AG04449 (cell line): ENCODE results near the gene SIRT3.
"Not testable (repeated sequence)": the region's sequence is repeated elsewhere in the genome, so short reads cannot be mapped to it uniquely, and the experiment has no call there.

Source experiments
- CTCF ChIA-PET: fragments of 350-600 bp; formaldehyde crosslinking; extraction: SDS; loops from one replicate; lab custom pipeline; 2021; ENCODE audit warnings: antibody characterized with exemption; lab: Yijun Ruan, JAX
- POLR2A ChIA-PET: fragments of 400-600, 350-600 bp; formaldehyde crosslinking; extraction: SDS; loops from one replicate; lab custom pipeline; 2020; ENCODE audit warnings: antibody characterized with exemption, inconsistent platforms; lab: Yijun Ruan, JAX
- DNase-seq: peaks from one replicate; pipeline ENCODE4 v3.0.0-alpha.2; 2010; ENCODE audit warnings: low read depth, low spot score
- H3K4me3 ChIP-seq: 2 replicates; pipeline ENCODE4 v1.5.1; 2011; ENCODE audit warnings: low read depth, mild to moderate bottlenecking, control low read depth, low read length
- TF ChIP-seq, protein P1 (sequence below): IDR thresholded peaks from one replicate; pipeline ENCODE4 v1.5.1; 2011; ENCODE audit warnings: mild to moderate bottlenecking, moderate library complexity, low read length, control low read depth, inconsistent platforms; ENCODE audit not compliant: insufficient read depth; ENCODE audit errors: missing control alignments

SIRT3 gene

DNA sequence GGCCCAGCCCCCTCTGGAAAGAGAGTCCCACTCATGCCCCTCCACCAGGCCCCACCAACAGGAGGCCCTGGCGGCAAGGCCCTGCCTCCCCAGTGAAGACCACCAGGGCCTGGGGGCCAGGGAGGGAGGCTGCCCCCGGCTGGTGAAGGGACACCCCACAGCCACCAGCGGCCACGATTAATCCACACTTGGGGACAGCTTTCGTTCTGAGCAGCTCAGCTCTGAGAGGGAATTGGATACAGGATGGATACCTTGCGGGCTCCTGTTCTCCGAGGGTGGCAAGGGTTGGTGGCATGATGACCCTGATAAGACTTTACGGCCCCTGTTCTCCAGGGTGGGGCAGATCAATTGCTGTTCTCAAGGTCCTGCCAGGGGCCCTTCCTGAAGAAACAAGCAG, 35.2 kb upstream of the SIRT3 start:
- CTCF ChIA-PET = interaction anchor here (0.7 to 1.6 kb wide), 3 partner anchors 21 to 179 kb away, joined by 3 to 5 read pairs (median 4); partner anchors contain the start of gene PTDSS2
- TF ChIP-seq, protein P1, sequence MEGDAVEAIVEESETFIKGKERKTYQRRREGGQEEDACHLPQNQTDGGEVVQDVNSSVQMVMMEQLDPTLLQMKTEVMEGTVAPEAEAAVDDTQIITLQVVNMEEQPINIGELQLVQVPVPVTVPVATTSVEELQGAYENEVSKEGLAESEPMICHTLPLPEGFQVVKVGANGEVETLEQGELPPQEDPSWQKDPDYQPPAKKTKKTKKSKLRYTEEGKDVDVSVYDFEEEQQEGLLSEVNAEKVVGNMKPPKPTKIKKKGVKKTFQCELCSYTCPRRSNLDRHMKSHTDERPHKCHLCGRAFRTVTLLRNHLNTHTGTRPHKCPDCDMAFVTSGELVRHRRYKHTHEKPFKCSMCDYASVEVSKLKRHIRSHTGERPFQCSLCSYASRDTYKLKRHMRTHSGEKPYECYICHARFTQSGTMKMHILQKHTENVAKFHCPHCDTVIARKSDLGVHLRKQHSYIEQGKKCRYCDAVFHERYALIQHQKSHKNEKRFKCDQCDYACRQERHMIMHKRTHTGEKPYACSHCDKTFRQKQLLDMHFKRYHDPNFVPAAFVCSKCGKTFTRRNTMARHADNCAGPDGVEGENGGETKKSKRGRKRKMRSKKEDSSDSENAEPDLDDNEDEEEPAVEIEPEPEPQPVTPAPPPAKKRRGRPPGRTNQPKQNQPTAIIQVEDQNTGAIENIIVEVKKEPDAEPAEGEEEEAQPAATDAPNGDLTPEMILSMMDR = no peak
- no peak overlapping the region for H3K4me3 ChIP-seq
- DNase-seq = no peak
- POLR2A ChIA-PET = no interaction called here

DNA sequence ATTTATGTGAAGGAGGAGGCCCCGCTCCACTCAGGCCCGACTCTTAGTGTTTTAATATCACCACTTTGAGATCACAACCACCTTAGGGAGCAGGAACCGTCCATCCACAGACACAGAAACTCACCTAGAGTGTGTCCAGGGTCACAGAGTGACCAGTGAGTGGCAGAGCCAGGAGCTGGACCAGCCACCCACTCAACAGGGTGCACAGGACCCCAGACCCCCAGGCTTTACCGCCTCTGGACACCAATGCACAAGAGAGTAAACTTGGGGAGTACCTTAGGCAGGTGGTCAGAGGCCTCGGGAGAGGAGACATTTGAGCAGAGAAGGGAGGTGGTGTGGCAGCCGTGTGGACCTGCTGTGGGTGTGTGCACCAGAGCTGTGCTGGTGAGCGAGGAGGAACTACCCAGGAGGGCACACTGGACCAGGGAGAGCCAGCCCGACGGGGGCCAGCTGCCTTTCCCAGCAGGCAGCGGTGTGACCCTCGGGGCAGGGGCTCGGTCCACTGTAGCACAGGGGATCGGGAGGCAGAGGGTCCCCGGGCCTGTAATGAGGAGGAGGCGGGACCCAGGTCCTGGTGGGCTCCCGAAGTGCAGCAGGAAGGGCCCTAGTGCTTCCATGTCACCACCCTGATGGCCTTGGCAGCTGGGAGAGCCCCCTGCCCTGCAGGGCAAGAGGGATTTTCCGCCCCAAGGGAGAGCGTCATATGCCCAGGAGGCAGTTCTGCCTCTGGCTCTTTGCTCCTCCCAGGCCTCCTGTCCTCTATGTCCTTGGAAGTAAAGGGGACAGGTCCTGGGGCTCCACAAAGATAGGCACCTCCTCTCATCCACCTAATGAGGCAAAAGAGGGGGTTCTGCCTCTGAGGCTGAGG, 34.5 kb upstream of the SIRT3 start:
- TF ChIP-seq, protein P1 = no peak
- POLR2A ChIA-PET = no interaction called here
- H3K4me3 ChIP-seq = no peak overlapping the region
- CTCF ChIA-PET = interaction anchor here (0.7 to 1.6 kb wide), 3 partner anchors 20 to 179 kb away, joined by 3 to 5 read pairs (median 4); partner anchors contain the start of gene PTDSS2
- no peak for DNase-seq

DNA sequence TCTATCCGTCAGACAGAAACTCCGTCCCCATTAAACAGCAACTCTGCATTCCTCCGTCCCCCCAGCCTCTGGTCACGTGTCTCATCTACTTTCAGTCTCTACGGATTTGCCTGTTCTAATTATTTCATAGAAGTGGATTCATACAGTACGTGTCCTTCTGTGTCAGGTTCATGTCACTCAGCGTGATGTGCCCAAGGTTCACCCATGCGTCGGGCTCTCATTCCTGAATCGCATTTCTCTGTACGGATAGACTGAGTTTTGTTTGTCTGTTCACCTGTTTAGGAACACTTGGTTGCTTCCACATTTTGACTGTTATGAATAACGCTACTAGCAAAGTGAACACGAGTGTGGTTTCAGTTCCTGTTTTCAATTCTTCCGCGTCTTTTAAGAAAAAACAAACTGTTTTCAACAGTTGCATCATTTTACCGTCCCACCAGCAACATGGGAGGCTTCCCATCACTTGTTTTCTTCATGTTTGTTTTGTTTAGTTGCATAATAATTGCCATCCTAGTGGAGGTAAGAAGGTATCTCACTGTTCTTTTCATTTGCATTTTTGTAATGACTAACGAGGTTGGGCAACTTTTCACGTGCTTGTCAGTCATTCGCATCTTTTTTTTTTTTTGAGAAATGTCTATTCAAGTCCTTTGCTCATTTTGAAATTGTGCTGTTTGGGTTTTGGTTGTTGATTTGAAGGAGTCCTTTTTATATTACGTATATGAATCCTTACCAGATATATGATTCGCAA, 33.2 kb upstream of the SIRT3 start:
- CTCF ChIA-PET = no interaction called here
- no peak overlapping the region for H3K4me3 ChIP-seq
- TF ChIP-seq, protein P1 = no peak

DNA sequence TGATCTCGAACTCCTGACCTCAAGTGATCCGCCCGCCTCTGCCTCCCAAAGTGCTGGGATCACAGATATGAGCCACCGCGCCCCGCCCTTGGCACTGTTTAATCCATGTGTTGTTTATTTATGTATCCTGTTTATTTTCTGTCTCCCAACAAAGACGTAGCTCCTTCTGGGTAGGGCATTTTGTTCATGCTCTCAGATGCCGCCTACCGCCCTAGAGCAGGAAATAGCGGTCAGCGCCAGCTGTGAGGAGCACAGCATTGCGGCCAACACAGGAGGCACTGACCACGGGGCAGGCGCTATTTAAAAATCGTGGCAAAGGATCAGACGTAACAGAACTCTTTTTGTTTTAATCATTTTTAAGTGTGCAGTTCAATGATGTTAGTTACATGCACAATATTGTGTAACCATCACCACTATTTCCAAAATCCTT, 32.6 kb upstream of the SIRT3 start:
- CTCF ChIA-PET, DNase-seq, POLR2A ChIA-PET, H3K4me3 ChIP-seq: not testable (repeated sequence)

More for the DNA sequence above, 33.2 kb upstream of the SIRT3 start:
- POLR2A ChIA-PET = no interaction called here
- DNase-seq = no peak

DNA sequence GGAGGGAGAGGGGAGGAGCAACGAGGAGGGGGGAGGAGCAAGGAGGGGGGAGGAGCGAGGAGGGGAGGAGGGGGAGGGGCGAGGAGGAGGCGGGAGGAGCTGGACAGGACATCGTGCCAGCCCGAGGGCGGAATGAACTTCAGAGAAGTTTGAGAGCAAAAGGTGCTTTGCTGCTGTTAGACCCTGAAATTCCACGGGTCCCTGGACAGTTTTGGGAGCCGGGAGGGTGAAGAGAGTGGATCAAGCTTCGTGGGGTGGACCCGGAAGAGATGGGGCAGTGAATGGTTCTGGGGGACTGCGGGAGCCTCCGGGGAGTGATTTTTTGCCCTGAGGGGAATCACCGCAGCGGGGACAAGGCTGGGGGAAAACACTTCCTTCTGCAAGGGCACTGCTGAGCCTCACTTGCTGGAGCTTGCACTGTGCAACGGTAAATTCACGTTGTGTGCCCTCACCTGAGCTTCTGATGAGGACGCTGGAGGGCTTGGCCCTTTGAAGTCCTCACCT, 31.4 kb upstream of the SIRT3 start:
- H3K4me3 ChIP-seq = no peak overlapping the region
- no peak for DNase-seq
- POLR2A ChIA-PET = no interaction called here
- CTCF ChIA-PET = interaction anchor here (0.7 to 2.9 kb wide), 2 partner anchors 16 to 73 kb away, joined by 4 to 12 read pairs; no protein-coding TSS in a partner anchor
- TF ChIP-seq, protein P1 = no peak

DNA sequence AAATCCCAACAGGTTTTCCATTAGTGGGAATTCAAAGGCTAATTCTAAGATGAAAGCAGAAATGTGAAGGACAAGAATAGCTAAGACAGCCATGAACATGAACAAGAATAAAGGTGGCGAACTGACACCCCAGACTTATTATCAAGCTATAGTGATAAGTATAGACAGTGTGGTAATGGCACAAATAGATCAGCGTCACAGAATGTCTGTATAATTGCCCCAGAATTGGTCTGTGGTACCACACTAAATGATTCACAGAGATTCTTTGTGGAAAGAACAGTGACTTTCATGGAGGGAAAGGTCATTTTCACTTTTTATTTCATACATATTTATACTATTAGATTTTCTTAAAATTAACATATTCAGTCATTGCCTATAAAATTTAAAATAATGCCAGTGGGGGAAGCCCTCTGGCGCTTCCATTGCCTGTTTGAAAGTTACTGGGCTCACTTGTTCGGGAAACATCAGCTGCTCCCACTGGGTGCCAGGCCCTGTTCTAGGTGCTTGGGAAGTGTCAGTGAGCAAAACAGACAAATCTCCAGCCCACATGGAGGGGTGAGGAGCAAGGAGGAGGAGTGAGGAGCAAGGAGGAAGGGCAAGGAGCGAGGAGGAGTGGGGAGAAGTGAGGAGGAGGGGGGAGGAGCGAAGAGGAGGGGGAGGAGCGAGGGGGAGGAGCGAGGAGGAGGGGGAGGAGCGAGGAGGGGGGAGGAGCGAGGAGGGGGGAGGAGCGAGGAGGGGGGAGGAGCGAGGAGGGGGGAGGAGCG, 30.7 kb upstream of the SIRT3 start:
- TF ChIP-seq, protein P1 = no peak
- DNase-seq = no peak
- ChIA-PET CTCF (interaction anchor here (2.9 kb wide), 1 partner anchor 16 kb away, joined by 12 read pairs; no protein-coding TSS in a partner anchor), POLR2A (no interaction called here)
- no peak overlapping the region for H3K4me3 ChIP-seq
